ENCODE data around the gene TCL1A.

Gene TCL1A

DNA sequence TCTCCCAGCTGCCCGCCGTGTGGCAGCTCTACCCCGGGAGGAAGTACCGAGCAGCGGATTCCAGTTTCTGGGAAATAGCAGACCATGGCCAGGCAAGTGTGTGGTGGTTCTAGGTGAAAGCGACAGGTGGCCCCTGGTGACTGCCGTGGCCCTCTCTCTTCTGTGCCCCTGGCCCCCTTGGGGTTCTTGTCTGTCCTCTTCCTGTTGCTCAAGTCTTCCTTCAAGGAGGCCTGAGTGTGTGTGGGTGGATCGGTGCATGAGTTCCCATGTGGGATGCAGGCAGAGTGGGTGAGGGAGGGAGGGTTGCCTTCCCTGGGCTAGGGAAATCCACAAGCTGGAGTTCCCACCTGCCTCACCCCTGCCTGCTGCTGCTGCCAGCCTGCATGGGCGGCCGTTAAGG is 23.1 kb downstream of the TCL1A start:
- Histone ChIP-seq H3K27me3 (ENCODE audit: control insufficient read depth, insufficient read depth, low read length) (no peaks in the 10 kb centered on the region), H3K9ac (no peak overlapping the region), H3K36me3 (ENCODE audit: control insufficient read depth, insufficient read depth, low read length) (no peaks in the 10 kb centered on the region), H3K4me3 (ENCODE audit: low read depth, low read length) (no peak overlapping the region), H3K79me2 (no peaks in the 10 kb centered on the region), H3K4me1 (peaks cover 13% of the 10 kb centered on the region), H2AFZ (no peak overlapping the region), H3K9me3 (ENCODE audit: control insufficient read depth, low read length) (no peaks in the 10 kb centered on the region), H3K27ac (no peak overlapping the region), H3K4me2 (ENCODE audit: low read length) (no peak overlapping the region)
- TF ChIP-seq CTCF (IDR thresholded peaks at IDR 0.05) = no peak

GRCh38 chr14:95689441-95689840 is 24.5 kb downstream of the TCL1A start:
- Histone ChIP-seq H2AFZ (no peak overlapping the region), H3K4me2 (ENCODE audit: low read length) (no peak overlapping the region), H3K4me3 (ENCODE audit: low read depth, low read length) (no peak overlapping the region), H3K4me1 (peaks cover 26% of the 10 kb centered on the region), H3K36me3 (ENCODE audit: control insufficient read depth, insufficient read depth, low read length) (no peaks in the 10 kb centered on the region), H3K9ac (no peak overlapping the region), H3K27me3 (ENCODE audit: control insufficient read depth, insufficient read depth, low read length) (no peaks in the 10 kb centered on the region), H3K27ac (no peak overlapping the region), H3K9me3 (ENCODE audit: control insufficient read depth, low read length) (no peaks in the 10 kb centered on the region), H3K79me2 (no peaks in the 10 kb centered on the region)
- TF ChIP-seq CTCF (IDR thresholded peaks at IDR 0.05) = no peak

DNA sequence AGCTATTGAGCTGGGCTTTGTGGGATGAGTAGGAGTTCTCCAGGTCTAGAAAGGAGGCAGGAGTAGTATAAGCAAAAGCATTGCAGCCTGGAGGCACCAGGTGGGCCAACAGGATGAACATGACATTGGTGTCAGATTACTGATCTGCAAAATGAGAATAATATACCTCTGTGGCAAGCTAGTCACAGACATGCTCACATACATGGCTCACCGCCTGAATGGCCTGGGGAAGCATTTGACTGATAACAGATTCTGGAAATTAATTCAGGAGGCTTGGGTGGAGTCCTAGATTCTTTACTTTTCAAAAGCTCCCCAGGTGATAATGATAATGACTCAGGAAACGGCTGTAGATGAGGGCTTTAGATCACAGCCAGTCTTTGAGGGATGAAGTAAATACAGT is 27.0 kb downstream of the TCL1A start:
- no peak overlapping the region for H2AFZ ChIP-seq
- no peak overlapping the region for H3K9ac ChIP-seq
- H3K4me3 ChIP-seq (ENCODE audit: low read depth, low read length) = no peak overlapping the region
- no peak overlapping the region for H3K4me2 ChIP-seq (ENCODE audit: low read length)
- H3K4me1 ChIP-seq = peaks cover 32% of the 10 kb centered on the region
- H3K79me2 ChIP-seq = no peaks in the 10 kb centered on the region
- H3K27ac ChIP-seq = no peak overlapping the region
- H3K27me3 ChIP-seq (ENCODE audit: control insufficient read depth, insufficient read depth, low read length) = peaks cover 3% of the 10 kb centered on the region
- TF ChIP-seq CTCF (IDR thresholded peaks at IDR 0.05) = no peak
- H3K9me3 ChIP-seq (ENCODE audit: control insufficient read depth, low read length) = no peaks in the 10 kb centered on the region
- no peaks in the 10 kb centered on the region for H3K36me3 ChIP-seq (ENCODE audit: control insufficient read depth, insufficient read depth, low read length)

- Histone ChIP-seq H3K4me3 (ENCODE audit: low read depth, low read length) (no peak within 1 kb of the TSS), H2AFZ (peak within 1 kb of the TSS; percentile 81), H3K79me2 (no peaks in the 10 kb centered on the region), H3K27me3 (ENCODE audit: control insufficient read depth, insufficient read depth, low read length) (peaks cover 3% of the 10 kb centered on the region), H3K27ac (peak within 1 kb of the TSS; percentile 13), H3K4me1 (peaks cover 35% of the 10 kb centered on the region), H3K9ac (no peak within 1 kb of the TSS), H3K9me3 (ENCODE audit: control insufficient read depth, low read length) (no peaks in the 10 kb centered on the region), H3K4me2 (ENCODE audit: low read length) (no peak within 1 kb of the TSS), H3K36me3 (ENCODE audit: control insufficient read depth, insufficient read depth, low read length) (no peaks in the 10 kb centered on the region)
- no peak for TF ChIP-seq CTCF (IDR thresholded peaks at IDR 0.05)
These were observed 27.7 kb downstream of the TCL1A start, which contains the start of gene TCL1B for GRCh38 chr14:95685978-95686922. Gene TCL1B, plus strand, starts transcription at chr14:95686426. Its CDS starts 42 bp downstream, at chr14:95686468.

All from parathyroid adenoma (tissue), 2 donors.